HepG2 (cell line): Measurements from ENCODE around the gene WASF1. TPM values are rescaled to one million over a fixed set of nuclear protein-coding genes. Genes with fewer than 3 reads are reported as not detected.

Source experiments
- CBX2 ChIP-seq, 2 experiments: fragments of 200-600 bp in 1 of 2; sonication (generic); formaldehyde crosslinking in 1 of 2; IDR thresholded peaks; 2 replicates each; pipeline versions ENCODE4 v1.7.0 to v1.8.1; 2018 to 2022; ENCODE audit warnings: low read depth in 2 of 2, low read length in 1 of 2, mild to moderate bottlenecking in 1 of 2, missing genetic modification reagents in 1 of 2
- CREM ChIP-seq, 2 experiments: sonication (generic) in 1 of 2; formaldehyde crosslinking in 1 of 2; IDR thresholded peaks; 2 replicates each; pipeline versions ENCODE4 v1.4.0 to v1.6.1; 2016 to 2020; ENCODE audit warnings: antibody characterized with exemption in 1 of 2, mild to moderate bottlenecking in 1 of 2, missing genetic modification reagents in 1 of 2
- E2F5 ChIP-seq: sonication (generic); formaldehyde crosslinking; conservative IDR thresholded peaks from 2 replicates; pipeline ENCODE4 v1.4.0; 2020; ENCODE audit warnings: missing genetic modification reagents
- GFI1 ChIP-seq: sonication (generic); formaldehyde crosslinking; IDR thresholded peaks from 2 replicates; pipeline ENCODE4 v1.5.0; 2020; ENCODE audit warnings: missing genetic modification reagents, mild to moderate bottlenecking, borderline replicate concordance
- GTF2F1 ChIP-seq: fragments of 150-350 bp; IDR thresholded peaks from 2 replicates; pipeline ENCODE4 v1.6.1; 2014; ENCODE audit warnings: low read length
- HNRNPH1 ChIP-seq: fragments of 200-400 bp; formaldehyde crosslinking; optimal IDR thresholded peaks from 2 replicates; pipeline ENCODE3; 2017; ENCODE audit warnings: mild to moderate bottlenecking, low read depth, low read length
- PHB2 ChIP-seq: fragments of 450-650 bp; IDR thresholded peaks from 2 replicates; pipeline ENCODE4 v1.6.1; 2018; ENCODE audit not compliant: partially characterized antibody
- SOX5 ChIP-seq: IDR thresholded peaks from 2 replicates; pipeline ENCODE4 v1.6.1; 2016; ENCODE audit warnings: borderline replicate concordance
- SRSF9 ChIP-seq: fragments of 200-400 bp; formaldehyde crosslinking; IDR thresholded peaks from 2 replicates; pipeline ENCODE4 v1.6.1; 2018; ENCODE audit warnings: borderline replicate concordance, mild to moderate bottlenecking, low read depth, low read length; ENCODE audit not compliant: insufficient read depth, poor library complexity, severe bottlenecking
- THRA ChIP-seq: sonication (generic); formaldehyde crosslinking; IDR thresholded peaks from 2 replicates; pipeline ENCODE4 v1.4.0; 2020; ENCODE audit warnings: missing genetic modification reagents, borderline replicate concordance
- TRIM22 ChIP-seq: fragments of 450-650 bp; IDR thresholded peaks from 2 replicates; pipeline ENCODE4 v1.6.1; 2017
- ZGPAT ChIP-seq: IDR thresholded peaks from 2 replicates; pipeline ENCODE4 v1.6.1; 2016; ENCODE audit warnings: mild to moderate bottlenecking
- ZNF18 ChIP-seq: sonication (generic); formaldehyde crosslinking; IDR thresholded peaks from 2 replicates; pipeline ENCODE4 v1.8.0; 2022; ENCODE audit warnings: mild to moderate bottlenecking, missing genetic modification reagents; ENCODE audit not compliant: insufficient replicate concordance
- ZNF543 ChIP-seq: sonication (generic); formaldehyde crosslinking; IDR thresholded peaks from 2 replicates; pipeline ENCODE4 v1.4.0; 2020; ENCODE audit warnings: mild to moderate bottlenecking, missing genetic modification reagents
- ZNF574 ChIP-seq: sonication (generic); formaldehyde crosslinking; IDR thresholded peaks from 2 replicates; pipeline ENCODE4 v1.4.0; 2020; ENCODE audit warnings: missing genetic modification reagents
- ZNF792 ChIP-seq: IDR thresholded peaks from 2 replicates; pipeline ENCODE4 v1.6.1; 2016
- ZNF841 ChIP-seq: sonication (generic); formaldehyde crosslinking; IDR thresholded peaks from 2 replicates; pipeline ENCODE4 v1.8.1; 2023; ENCODE audit warnings: missing genetic modification reagents, borderline replicate concordance
- ZSCAN22 ChIP-seq: sonication (generic); formaldehyde crosslinking; IDR thresholded peaks from 2 replicates; pipeline ENCODE4 v1.4.0; 2020; ENCODE audit warnings: mild to moderate bottlenecking, missing genetic modification reagents
- polyA plus RNA-seq, 8 experiments: library from polyadenylated mRNA; depleted of rRNA in 3 of 8; stranded (reverse) in 7 of 8; unstranded in 1 of 8; fragments of >200 nt; fragmentation: Illumina TruSeq in 4 of 8; extraction: Trizol in 4 of 8; gene quantifications; 2 replicates each; pipeline versions ENCODE4 v1.2.1 to v1.2.3, GENCODE V29; 2011 to 2016; ENCODE audit warnings: low read depth in 4 of 8, missing spikeins in 1 of 8, mixed read lengths in 1 of 8; ENCODE audit not compliant: insufficient read depth in 1 of 8
- total RNA-seq, 5 experiments: library from RNA; depleted of rRNA; stranded (reverse); fragments of >200 nt; fragmentation: Illumina TruSeq; extraction: Trizol; gene quantifications; 2 replicates each; pipeline ENCODE4 v1.2.3, GENCODE V29; 2016; ENCODE audit warnings: low read depth in 1 of 5

Gene WASF1
- total and polyA plus RNA-seq, 2 of the 13 experiments (the other 11 are each of a cell fraction or from before 2014, with no cell fraction given) = 8.5 to 17.3 TPM

- TF ChIP-seq ZNF543 (0 out of 2 replicates have a peak, but pooled peaks have one; percentile 46), E2F5 (CRISPR knock-in tag) (no peak), CBX2 (IDR thresholded peaks at IDR 0.05; ENCODE audit: low read depth, low read length) (no peak), CBX2 (CRISPR knock-in tag; IDR thresholded peaks at IDR 0.05; ENCODE audit: low read depth) (no peak), CREM (IDR thresholded peaks at IDR 0.05) (peak; percentile 95), CREM (CRISPR knock-in tag; IDR thresholded peaks at IDR 0.05) (no peak), ZNF841 (peak; percentile 8; the same call in 1 of the 2 replicates), HNRNPH1 (no peak), THRA (no peak), PHB2 (no peak), ZNF792 (no peak), TRIM22 (no peak), SRSF9 (no peak), ZGPAT (CRISPR knock-in tag) (peak; percentile 70), GFI1 (CRISPR knock-in tag) (peak; percentile 6; the same call in 1 of the 2 replicates), GTF2F1 (no peak), ZNF574 (CRISPR knock-in tag) (peak; percentile 79), ZSCAN22 (CRISPR knock-in tag) (no peak), ZNF18 (no peak), SOX5 (CRISPR knock-in tag) (0 out of 2 replicates have a peak, but pooled peaks have one; percentile 27)
Observed at GRCh38 chr6:110179406-110180227, at the start of gene WASF1 (continued).
